ENCODE measurements around the gene PLEKHM3.

GRCh38 chr2:207895274-207895860 is 130.0 kb downstream of the PLEKHM3 start:
- TF ChIP-seq CTCF (optimal IDR thresholded peaks at IDR 0.05 in 1 of 3, IDR thresholded peaks at IDR 0.05 in 1 of 3, conservative IDR thresholded peaks at IDR 0.05 in 1 of 3; ENCODE audit: extremely low read depth in 1 of 3, insufficient read depth in 2 of 3, low read length in 3 of 3) (no peak), EZH2 (IDR thresholded peaks at IDR 0.05; ENCODE audit: low read length) (no peak)

All from keratinocyte (primary cell).